ENCODE measurements around the gene OR7C1. TPM values are rescaled to one million over a fixed set of nuclear protein-coding genes. Genes with fewer than 3 reads are reported as not detected.

Gene OR7C1
- polyA plus RNA-seq, 1 of the 3 experiments (the other 2 are of a cell fraction) = not detected

GRCh38 chr19:14843578-14843977, 8.6 kb upstream of the OR7C1 start (continued):
- TF ChIP-seq NRF1 (IDR thresholded peaks at IDR 0.05; ENCODE audit: low read depth, low read length) (no peak), NFIC (IDR thresholded peaks at IDR 0.05; ENCODE audit: borderline replicate concordance) (no peak), RAD21 (IDR thresholded peaks at IDR 0.05; ENCODE audit: low read length) (no peak), TEAD4 (IDR thresholded peaks at IDR 0.05; ENCODE audit: borderline replicate concordance, insufficient read depth) (no peak)

- CTCF ChIA-PET = no interaction called here
- no peak overlapping the region for H3K4me3 ChIP-seq (ENCODE audit: low read depth in 2 of 2, low read length in 1 of 2)
- H3K27ac ChIP-seq (ENCODE audit: low read depth in 2 of 2, low read length in 1 of 2) = no peak overlapping the region
- H3K36me3 ChIP-seq (replicated peaks in 1 of 2; ENCODE audit: control insufficient read depth in 1 of 2, insufficient read depth in 2 of 2, low read length in 1 of 2) = no peaks in the 10 kb centered on the region
- no peaks in the 10 kb centered on the region for H3K79me2 ChIP-seq (ENCODE audit: insufficient read depth)
- H3F3A ChIP-seq (replicated peaks; ENCODE audit: insufficient read depth) = no peaks in the 10 kb centered on the region
- no peak overlapping the region for H3K9ac ChIP-seq
- no peaks in the 10 kb centered on the region; the same call in 1 of the 2 replicates for H3K27me3 ChIP-seq (ENCODE audit: insufficient read depth)
- TF ChIP-seq CTCF (IDR thresholded peaks at IDR 0.05) = no peak
- no peak for TF ChIP-seq RAD21 (IDR thresholded peaks at IDR 0.05; ENCODE audit: low read length)
- TF ChIP-seq GABPA (IDR thresholded peaks at IDR 0.05; ENCODE audit: low read depth) = no peak
- TF ChIP-seq GATA2 (CRISPR knock-in tag; IDR thresholded peaks at IDR 0.05) = no peak
- no peak for TF ChIP-seq EZH2phosphoT487 (IDR thresholded peaks at IDR 0.05; ENCODE audit: borderline replicate concordance, low read depth)
- no peak for TF ChIP-seq YY1 (IDR thresholded peaks at IDR 0.05; ENCODE audit: low read depth)
- no peak for TF ChIP-seq MEF2A (IDR thresholded peaks at IDR 0.05; ENCODE audit: borderline replicate concordance, low read depth)
- no peak for TF ChIP-seq MXI1 (IDR thresholded peaks at IDR 0.05; ENCODE audit: low read depth, low read length)
- no peaks in the 10 kb centered on the region for H3K4me1 ChIP-seq (ENCODE audit: control insufficient read depth in 1 of 2, insufficient read depth in 2 of 2, low read depth in 1 of 2, low read length in 1 of 2)
- no peak for DNase-seq
- H3K4me2 ChIP-seq = no peak overlapping the region
- no peaks in the 10 kb centered on the region for H4K20me1 ChIP-seq (ENCODE audit: insufficient read depth)
- no peak overlapping the region for H2AFZ ChIP-seq (ENCODE audit: low read depth)
- 0% methylated on average over 2 of the region's 2 CpGs for WGBS (ENCODE audit: low lambda C conversion rate)
- POLR2A ChIA-PET = no interaction called here
- no peaks in the 10 kb centered on the region for H3K9me3 ChIP-seq
- no peaks in the 10 kb centered on the region for H3K9me2 ChIP-seq
Measured at GRCh38 chr19:14843169-14843568, 8.2 kb upstream of the OR7C1 start.

- no peak for TF ChIP-seq MAX (IDR thresholded peaks at IDR 0.05; ENCODE audit: low read depth)
- TF ChIP-seq ELF1 (IDR thresholded peaks at IDR 0.05) = no peak
- no peak for TF ChIP-seq IRF3 (IDR thresholded peaks at IDR 0.05; ENCODE audit: low read depth, low read length)
- TF ChIP-seq TCF12 (IDR thresholded peaks at IDR 0.05) = no peak
- no peak for TF ChIP-seq TAF1 (IDR thresholded peaks at IDR 0.05; ENCODE audit: borderline replicate concordance, low read depth, low read length)
- no peak for TF ChIP-seq GATA2 (CRISPR knock-in tag; IDR thresholded peaks at IDR 0.05)
- no peak for TF ChIP-seq REST (IDR thresholded peaks at IDR 0.05; ENCODE audit: low read depth, low read length)
- TF ChIP-seq FOXM1 (IDR thresholded peaks at IDR 0.05; ENCODE audit: low read depth) = no peak
- TF ChIP-seq CHD2 (IDR thresholded peaks at IDR 0.05; ENCODE audit: low read length, partially characterized antibody) = no peak
- no peak for TF ChIP-seq TEAD4 (IDR thresholded peaks at IDR 0.05; ENCODE audit: borderline replicate concordance, insufficient read depth)
- no peaks in the 10 kb centered on the region for H4K20me1 ChIP-seq (ENCODE audit: insufficient read depth)
- no peak overlapping the region for H3K27ac ChIP-seq (ENCODE audit: low read depth in 2 of 2, low read length in 1 of 2)
- peaks cover 9% of the 10 kb centered on the region; the same call in 1 of the 2 replicates for H3K27me3 ChIP-seq (ENCODE audit: insufficient read depth)
- H3K79me2 ChIP-seq (ENCODE audit: insufficient read depth) = no peaks in the 10 kb centered on the region
- no peak overlapping the region for H3K9ac ChIP-seq
- WGBS (ENCODE audit: low lambda C conversion rate) = 0% methylated on average over 1 of the region's 1 CpG
- no peak overlapping the region for H2AFZ ChIP-seq (ENCODE audit: low read depth)
- no peaks in the 10 kb centered on the region for H3F3A ChIP-seq (replicated peaks; ENCODE audit: insufficient read depth)
- no peaks in the 10 kb centered on the region for H3K9me2 ChIP-seq
- no peak overlapping the region for H3K4me3 ChIP-seq (ENCODE audit: low read depth in 2 of 2, low read length in 1 of 2)
- no peaks in the 10 kb centered on the region for H3K9me3 ChIP-seq
- H3K4me2 ChIP-seq = no peak overlapping the region
- no peaks in the 10 kb centered on the region for H3K36me3 ChIP-seq (replicated peaks in 1 of 2; ENCODE audit: control insufficient read depth in 1 of 2, insufficient read depth in 2 of 2, low read length in 1 of 2)
- no peaks in the 10 kb centered on the region for H3K4me1 ChIP-seq (ENCODE audit: control insufficient read depth in 1 of 2, insufficient read depth in 2 of 2, low read depth in 1 of 2, low read length in 1 of 2)
- POLR2A ChIA-PET = no interaction called here
- CTCF ChIA-PET = no interaction called here
- no peak for DNase-seq
Measured at GRCh38 chr19:14840206-14840605, 5.2 kb upstream of the OR7C1 start.
